GM18502 (cell line): ENCODE data around the gene ARMH1.

ENCODE experiments used
- ATAC-seq: cut with Tn5 transposase; IDR thresholded peaks from one replicate; pipeline ENCODE4 v1.9.1; 2021; ENCODE audit warnings: mild to moderate bottlenecking; ENCODE audit not compliant: unreplicated experiment, poor library complexity

Gene ARMH1

DNA sequence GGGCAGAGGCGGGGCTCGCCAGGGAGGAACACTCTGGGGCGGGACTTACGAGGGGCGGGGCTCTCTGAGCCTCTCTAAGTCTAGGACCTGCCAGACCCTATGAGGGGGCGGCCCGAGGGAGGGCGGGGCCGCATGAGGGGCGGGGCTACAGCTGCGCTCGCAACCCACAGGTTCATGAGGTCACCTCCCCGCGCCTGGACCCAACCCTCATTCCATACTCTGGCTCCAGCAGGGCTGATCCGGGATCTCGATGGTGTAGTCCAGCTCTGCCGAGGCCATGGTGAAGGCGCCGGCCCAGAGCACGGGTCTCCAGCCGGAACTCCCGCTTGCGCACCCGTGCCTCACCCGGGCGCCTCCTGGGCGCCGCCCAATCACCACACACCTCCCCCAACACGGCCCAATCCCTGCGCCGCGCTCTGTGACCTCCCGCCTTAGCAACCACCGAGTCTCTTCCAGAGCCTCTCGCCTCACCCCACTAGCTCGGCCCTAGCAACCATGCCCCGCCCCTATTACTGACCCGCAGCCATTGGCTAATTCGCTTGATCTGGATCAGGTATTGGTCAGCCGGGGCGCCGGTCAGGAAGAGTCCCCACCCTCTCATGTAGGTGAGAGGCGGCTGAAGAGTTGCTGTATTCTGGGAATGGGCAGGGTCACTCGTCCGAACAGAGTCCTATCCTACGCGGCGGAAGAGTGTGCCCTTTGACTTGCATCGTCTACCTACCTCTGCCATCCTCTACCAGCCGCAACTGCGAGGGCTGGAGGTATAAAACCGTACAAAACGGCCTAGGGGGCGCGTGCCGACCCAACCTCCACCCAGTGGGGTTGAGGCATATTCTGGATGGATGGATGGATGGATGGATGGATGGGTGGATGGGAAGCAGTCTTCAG is at the start of gene ARMH1, which contains the start of gene TMEM53:
Gene ARMH1, plus strand, starts transcription at position 602 of the 888 bp plus-strand sequence. CDS start 14,984 bp downstream, outside the sequence.
Gene TMEM53, minus strand, starts transcription at position 369 of the 888 bp plus-strand sequence. Its CDS starts 90 bp downstream, at position 279.
- ATAC-seq = peak; percentile 88

DNA sequence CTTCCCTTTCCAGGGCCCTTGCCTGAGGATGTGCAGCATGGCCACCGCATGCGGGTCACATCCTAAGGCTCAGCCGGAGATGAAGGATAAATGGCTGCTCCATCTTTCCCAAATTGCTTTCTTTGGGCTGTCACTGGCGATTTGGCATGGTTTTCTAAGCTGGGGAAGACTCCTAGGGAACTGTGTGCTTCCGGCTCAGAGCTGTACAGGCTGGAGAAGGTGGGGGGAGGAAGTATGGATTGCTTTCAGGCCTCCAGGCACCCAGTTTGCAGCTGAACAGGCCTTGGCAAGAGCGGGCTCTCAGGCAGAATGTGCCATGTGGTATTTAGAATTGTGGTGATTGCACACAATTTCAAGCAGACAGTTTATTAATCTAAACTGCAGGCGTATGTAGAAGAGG is 49.2 kb upstream of the ARMH1 start:
- ATAC-seq = no peak

DNA sequence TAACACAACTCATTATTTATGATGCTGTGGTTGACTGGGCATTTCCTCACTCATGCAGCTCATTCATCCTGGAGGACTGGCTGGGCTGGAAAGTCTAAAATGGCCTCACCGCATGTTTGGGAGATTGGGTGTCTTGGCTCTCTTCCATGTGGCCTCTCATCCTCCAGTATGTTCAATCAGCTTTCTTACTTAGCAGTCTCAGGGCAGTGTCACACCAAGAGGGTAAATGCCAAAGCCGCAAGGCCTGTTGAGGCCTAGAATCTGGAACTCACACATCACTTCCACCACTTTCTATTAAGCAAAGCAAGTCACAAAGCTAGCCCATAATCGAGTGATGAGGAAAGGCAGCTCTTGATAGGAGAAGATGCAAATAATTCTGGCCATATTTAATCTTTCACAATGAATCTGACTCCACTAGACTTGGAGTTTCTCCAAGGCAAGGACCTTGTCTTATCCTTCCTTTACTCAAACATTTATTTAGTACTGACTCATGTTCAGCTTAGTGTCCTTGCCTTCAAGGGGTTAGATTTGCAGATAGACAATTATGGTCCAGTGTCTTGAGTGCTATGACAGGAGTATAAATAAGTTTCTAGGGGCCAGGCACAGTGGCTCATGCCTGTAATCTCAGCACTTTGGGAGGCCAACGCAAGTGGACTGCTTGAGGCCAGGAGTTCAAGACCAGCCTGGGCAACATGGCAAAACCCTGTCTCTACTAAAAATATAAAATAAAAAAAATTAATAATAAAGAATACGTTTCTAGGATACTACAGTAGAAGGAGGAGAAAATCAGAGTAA is 45.4 kb upstream of the ARMH1 start:
- ATAC-seq = no peak

DNA sequence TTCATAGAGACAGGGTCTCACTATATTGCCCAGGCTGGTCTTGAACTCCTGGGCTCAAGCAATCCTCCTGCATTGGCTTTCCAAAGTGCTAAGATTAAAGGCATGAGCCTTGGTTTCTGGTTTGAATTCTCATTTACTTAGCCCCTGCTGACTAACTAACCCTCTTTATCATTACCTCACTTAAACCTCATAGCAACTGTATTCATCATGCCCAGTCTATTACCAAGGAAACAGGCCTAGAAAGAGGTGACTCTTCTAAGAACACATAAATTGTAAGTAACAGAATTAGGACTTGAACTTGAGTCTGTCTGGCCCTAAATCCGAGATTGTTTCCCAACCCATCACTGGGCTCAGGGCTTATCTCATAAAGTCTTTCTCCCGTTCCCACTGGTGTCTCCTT is 44.4 kb upstream of the ARMH1 start:
- ATAC-seq = no peak

DNA sequence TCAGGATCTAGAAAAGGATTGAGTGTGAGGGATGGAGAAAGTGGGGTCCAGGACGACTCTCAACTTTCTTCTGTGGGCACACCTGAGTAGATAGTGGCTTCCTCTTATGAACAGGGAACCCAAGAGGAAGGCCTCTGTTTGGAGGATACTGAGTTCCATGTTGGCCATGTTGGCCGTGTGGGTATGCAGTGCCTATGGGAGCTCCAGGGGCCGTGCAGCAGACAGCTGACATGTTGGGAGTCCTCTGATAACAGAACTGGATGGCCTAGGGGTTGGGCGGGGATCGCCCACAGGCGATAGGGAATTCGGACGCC is 43.2 kb upstream of the ARMH1 start:
- ATAC-seq = peak; percentile 18

DNA sequence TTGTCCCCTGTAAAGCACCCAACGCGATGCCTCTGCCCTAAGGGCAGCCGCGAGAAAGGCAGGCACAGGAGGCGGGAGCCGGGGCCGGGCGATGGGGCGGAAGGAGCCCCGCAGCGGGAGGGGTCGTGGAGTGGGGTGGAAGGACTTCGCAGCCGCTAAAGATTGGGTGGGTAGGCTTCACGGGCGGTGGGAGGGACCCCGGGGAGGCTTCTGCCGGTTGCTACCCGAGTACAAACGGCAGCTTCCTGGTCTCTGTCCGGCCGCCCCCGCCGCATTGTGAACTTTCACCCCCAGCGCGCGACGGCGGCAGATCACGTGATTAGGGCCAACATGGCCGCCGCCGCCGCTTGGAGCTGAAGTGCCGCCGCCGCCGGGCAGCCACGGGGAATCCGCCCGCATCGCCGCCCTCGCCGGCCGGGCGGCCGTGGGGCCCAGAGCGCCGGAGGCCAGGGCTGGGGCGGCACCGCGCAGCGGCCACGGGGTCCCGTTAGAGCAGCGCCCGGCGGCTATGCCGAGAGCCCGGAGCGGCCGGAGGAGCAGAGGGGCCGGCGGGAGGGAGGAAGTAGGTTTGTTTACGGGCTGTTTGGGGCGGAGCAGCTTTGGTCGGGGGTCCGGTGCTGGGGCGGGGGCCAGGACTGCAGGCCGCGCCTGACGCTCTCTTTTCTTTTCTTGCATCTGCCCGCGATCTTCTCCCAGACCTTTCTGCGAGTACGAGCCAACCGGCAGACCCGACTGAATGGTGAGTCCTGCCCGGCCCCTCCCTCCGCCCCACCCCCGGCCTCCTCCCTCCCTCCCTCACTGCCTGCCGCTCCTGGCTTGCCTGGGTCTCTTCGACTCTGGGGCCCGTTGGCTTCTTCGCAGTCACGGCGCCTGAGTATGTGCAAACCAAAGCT is 42.6 kb upstream of the ARMH1 start:
- ATAC-seq = peak; percentile 69

DNA sequence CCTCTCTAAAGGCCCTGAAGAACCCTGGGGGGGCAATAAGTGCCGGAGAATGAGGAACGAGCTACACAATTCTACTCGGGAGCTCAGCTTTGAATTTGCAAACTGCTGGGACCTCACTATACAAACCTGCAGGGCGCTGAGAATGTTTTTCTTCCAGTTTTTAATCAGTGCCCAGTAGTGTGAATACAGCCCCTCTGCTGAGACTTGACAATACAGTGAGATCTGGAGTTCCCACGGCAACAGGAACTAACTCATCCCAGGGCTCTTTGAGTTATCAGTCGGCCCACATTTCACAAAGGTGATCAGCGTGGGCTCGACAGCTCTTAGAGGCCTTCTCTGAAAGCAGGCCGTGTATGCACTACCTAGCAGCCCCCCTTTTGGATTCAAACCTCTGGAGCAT is 41.9 kb upstream of the ARMH1 start:
- ATAC-seq = no peak

DNA sequence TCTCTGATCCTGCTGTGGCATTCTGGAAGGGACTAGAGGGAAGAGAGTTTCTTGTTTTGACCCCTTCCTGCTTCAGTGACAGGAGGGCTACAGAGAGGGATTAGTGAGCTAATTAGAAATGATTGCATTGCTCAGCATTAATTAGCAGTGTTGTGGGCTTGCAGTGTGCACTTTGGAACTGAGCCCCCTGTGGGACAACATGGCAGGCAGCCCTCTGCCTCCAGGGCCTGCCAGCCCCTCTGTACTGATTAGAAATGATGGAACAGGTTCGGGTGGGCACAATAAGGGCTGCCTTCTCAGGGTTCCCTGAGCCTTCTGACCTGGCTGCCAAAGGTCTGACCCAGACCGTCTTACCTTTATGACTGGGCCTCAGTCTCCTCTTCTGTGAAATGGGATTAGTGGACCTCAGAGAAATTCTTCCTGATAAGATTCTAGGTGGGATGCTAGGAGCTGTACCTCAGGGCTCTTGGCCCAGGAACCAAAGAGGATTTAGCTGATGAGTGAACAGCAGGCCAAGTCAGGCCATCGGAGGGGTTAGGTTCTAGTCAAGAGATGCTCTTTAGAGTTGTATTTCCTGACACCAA is 39.8 kb upstream of the ARMH1 start:
- no peak for ATAC-seq

DNA sequence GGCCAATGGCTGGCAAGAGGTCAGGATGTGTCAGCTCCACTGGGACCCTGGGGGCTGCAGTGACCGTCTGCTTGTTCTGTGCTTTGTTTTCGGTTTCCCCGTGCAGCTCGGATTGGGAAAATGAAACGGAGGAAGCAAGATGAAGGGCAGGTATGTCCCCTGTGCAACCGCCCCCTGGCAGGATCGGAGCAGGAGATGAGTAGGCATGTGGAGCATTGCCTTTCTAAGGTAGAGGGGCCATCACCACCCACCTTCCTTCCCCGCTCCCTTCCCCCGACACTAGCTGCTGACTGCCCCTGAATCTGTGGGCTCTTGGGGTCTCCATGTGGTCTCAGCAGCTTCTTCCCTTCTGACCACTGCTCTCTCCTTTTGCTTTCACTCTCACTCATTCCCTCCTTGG is 39.1 kb upstream of the ARMH1 start:
- ATAC-seq = no peak

DNA sequence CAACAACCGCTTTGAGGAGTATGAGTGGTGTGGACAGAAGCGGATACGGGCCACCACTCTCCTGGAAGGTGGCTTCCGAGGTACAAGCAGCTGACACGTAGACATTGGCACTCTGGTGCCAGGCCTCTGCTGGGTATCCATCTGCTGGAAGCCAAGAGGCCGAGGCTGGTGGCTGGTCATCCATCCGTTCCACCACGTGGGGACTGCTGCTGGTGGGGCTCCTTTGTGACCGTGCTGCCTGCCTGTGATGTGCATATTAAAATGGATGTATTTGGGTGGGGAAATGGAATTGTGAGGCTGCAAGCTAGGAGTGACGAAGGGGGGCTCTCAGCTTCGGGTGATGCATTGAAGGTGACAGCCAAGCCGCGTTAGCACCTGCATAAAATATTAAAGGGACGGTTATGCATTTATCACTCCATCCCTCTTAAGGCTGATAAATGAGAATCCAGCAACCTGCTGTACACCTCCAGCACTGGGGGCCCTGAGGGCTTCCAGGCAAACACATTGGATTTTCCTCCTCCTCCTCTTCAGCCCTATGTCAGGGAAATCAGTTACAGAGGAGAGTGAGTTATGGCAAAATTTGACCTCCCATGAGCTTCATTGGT is 38.3 kb upstream of the ARMH1 start:
- ATAC-seq = no peak

DNA sequence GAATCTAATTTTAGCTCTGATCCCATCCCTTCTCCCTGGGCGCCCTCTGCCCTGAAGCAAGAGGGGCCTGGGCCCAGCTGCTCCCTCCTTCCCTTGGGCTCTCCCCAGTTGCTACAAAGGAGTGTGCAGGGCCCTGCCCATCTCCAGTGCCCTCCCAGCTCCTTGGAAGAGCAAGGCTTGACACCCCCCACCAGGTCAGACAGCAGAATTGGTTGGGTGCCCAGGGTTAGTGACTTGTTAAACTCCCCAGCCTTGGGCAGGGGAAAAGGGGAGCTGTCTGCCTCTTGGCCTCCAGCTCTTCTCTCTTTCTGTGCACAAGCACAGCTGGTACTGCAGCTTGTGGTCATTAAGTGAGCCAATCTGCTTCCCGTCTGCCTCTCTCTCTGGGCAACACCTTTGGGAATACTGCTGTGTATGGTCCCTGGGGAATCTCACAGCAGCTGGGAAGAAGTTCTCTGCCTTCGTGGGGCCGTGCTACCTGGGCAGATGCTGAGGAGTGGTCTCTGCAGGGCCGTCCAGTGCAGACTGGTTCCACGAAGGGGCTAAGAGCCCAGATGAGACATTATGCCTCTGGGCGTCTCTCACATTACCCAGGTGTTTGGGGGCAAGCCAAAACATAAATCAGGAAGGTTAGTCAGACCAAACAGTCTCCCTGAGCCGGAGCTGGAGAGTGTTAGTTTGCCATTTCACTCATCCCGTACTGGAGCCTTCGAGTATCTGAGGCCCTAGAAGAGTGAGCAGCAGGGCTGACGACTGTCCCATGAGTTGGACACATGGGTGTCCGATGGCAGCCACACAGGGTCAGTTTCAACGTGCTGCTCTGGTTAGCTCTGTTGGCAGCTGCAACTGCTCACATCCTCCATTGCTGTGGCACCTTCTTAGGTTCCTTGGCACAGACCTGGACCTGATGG is 37.6 kb upstream of the ARMH1 start:
- no peak for ATAC-seq

DNA sequence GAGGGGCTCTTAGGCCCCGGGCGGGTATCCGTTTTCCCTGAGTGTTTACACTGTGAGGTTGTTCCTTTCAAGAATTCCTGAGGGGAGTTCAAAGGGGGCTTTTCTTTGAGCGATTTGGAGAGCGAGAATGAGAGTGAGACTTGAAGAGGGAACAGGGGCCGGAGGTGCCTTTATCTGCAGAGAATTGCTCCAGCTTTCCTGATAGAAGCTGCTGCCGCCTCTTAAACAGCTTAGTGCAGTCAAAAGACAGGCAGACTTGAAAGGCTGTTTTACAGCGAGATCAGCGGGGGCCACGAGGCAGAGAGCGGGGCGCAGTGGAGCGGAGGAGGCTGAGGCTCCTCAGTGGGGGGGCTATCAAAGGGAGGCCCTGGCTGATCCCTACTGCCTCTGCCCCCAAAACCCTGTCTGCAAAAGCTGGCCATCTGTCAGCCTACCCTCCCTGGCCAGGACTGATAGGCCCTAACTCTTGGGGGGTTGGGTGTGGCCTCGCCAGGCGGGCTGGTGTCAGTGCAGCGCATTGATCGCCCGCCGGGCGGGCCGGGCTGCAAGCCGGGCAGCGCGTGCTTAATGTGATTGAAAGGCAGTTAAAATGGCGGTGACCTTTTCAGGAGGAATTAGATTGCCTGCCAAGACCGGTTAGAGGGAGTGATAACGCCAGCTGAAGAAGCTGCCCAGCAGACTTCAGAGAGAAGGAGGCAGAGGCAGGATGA is 36.7 kb upstream of the ARMH1 start:
- ATAC-seq = no peak

DNA sequence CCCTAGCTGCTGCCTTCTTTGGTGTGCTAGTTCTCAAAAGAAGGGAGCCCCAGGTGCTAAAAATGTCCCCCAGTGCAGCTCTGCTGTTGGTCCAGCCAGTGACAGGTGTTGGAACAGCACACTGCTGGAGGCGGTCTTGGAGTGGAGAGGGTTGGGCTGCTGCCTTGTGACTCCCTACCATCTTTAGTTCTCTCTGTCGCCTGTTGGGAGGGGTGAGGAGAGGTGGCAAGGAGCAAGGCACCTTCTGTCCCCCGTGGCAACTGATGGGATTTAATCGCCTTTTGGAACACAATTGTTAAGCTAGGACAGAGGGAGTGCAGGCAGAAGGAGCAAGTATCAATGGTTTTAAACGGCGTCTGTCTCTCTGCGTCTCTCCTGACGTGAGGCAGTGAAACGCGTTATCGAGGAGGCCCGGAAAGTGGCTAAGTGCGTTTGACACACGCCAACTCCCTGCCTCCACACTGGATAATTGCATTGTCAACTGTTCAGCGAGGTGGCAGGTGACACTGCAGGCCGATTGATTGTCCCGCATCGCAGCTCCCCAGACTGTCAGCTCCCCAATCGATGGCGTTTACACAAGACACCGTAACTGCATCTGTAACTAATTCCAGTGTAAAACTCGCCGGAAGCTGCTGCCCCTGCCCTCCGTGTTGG is 34.2 kb upstream of the ARMH1 start:
- no peak for ATAC-seq

DNA sequence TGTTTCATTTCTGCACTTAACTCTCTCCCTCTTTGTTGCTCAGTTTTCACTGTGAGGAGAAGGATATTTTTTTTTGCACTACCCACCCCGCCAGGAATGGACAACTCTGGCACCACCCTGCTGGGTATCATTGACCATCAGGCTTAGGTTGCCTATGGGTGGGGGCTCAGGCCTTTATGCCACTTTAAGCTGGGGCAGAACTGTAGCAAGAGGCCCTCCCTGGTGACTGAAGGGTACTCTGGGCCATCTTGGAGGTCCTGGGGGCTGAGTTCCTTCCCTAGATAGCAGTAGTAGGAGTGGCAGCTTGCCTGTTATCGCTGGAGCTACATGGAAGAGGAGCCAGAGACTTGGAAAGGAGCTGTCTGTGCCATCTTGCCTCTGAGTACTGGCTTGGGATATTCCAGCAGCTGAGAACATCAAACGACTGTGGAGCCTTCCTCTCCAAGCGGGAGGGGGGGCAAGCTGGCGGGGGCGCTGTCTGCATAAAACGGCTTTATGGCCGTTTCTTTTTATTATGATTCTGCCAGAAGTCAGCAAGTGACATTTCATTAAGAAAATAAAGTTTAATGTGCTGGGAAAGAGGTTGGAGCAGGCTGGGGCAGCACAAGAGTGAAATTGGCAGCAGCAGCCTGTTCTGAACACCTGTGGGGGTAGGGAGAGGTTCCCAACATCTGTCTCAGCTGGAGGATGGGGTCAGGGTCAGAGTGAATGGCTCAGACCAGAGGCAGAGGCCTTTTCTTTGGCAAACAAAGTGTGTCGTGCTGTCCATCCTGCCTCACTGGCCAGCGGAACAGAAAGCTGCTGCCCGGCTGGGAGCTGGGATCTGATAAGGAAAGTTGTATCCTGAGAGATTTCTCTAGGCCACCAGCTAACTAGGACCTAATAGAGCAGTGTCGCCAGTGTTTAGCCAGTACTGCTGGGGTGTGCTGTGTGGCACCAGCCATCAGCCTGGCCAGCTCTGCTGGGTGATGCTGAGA is 33.1 kb upstream of the ARMH1 start:
- no peak for ATAC-seq

DNA sequence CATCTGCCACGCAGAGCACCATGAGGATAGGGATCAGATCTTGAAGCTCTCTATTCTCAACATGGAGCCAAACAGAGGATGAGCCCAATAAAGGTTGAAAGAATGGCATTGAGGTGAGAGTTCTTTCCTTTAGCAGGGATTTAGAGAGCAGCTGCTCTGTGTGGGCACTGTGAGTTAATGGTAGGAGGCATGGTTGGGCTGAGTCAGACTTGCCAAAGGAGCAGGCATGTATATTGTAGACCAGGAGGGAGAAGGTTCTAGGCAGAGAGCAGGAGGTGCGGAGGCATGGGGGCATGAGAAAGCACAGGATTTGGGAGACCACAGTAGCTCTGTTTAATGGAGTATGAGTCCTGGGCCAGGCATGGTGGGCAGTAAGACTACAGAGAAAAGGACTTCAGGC is 32.3 kb upstream of the ARMH1 start:
- no peak for ATAC-seq

DNA sequence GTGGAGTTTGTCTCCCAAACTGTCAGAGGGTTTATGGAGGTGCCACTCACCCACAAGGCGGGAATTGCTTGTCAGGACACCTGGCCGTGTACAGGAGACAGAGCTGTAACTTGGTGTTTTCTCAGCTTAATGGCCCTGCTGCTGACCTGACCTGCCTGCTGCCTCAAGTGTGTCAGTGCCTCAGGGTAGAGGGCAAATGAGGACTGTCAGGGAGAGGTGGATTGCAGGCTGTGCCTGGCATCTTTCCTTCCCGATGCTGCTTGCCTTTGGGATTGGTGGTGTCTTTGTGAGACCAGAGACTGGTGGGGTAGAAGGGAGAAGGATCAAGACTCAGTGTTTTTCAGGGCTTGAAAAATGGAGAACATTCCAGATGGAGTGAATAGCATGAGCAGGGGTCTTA is 31.6 kb upstream of the ARMH1 start:
- ATAC-seq = no peak
